ENCODE measurements around the gene MROH2A.

MROH2A gene

DNA sequence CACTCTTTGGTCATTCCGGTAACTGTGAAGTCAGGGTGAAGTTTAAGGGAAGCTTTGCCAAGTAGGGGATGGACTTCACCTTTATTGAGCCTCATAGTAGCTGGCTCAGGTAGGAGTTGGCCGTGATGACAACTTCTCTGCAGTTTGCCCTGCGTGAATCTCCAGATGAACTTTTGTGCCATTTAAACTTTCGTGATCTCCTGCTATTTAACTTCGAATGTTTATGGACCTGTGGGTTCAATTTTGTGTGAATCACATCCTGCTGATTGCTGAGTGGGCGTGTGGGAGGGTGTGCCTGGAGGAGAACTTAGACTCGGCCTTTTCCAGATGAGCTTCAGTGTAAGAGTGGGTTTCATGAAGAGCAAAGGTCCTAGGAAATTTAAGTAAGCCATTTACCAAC, 13.9 kb upstream of the MROH2A start:
- no peak for DNase-seq

DNA sequence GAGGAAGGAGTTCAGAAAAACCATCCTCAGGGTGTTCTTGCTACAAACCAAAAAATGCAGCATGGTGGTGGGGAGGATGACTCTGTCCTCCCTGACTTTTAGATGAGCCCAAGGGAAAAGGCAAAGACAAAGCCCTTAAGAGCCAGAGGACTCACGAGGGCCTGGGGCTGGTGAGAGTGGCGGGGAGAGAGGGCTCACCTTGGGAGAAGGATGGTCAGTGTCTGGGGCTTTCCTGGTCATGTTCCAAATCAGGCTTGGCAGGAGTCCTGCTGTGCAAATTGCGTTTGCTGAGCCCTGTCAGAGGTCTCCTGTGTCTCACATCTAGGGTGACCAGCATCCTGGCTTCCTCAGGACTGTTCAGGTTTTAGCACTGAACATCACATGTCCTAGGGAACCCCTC, 13.4 kb upstream of the MROH2A start:
- no peak for DNase-seq

DNA sequence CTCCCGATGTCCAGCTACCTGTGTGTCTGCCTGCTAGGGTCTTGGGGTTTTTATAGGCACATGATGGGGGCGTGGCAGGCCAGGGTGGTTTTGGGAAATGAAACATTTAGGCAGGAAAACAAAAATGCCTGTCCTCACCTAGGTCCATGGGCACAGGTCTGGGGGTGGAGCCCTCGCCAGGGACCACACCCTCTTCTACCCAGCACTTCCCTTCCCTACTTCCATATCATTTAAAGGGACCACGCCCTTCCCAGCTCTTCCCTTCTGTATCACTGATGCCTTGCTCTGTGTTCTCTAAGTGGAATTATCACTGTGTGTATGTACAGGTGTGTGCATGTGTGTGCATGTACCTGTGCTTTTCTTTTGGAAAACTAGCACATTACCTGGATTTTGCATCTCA, 11.7 kb upstream of the MROH2A start:
- no peak for DNase-seq

DNA sequence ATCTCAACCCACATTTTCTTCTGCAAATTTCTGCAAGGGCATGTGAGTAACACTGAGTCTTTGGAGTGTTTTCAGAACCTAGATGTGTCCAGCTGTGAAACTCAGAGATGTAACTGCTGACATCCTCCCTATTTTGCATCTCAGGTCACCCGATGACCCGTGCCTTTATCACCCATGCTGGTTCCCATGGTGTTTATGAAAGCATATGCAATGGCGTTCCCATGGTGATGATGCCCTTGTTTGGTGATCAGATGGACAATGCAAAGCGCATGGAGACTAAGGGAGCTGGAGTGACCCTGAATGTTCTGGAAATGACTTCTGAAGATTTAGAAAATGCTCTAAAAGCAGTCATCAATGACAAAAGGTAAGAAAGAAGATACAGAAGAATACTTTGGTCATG, 10.1 kb upstream of the MROH2A start:
- no peak for DNase-seq

DNA sequence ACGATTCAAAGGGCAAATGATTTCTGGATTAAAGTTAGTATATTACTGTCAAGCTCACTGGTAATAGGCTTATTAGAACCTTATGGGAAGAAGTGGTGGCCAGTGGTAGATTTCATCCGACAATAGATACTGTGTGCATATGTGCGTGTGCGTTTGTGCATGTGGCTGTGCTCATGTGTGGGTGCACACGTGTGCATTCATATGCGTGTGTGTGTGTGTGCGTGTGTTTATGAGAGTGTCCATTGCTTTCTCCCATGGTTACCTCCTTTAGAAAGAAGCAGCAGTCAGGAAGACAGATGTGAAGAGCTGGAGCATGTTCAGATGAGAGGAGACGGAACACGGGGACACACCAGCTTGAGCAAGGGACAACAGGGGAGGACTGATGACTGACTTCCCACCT, 8.9 kb upstream of the MROH2A start:
- DNase-seq: no peak

DNA sequence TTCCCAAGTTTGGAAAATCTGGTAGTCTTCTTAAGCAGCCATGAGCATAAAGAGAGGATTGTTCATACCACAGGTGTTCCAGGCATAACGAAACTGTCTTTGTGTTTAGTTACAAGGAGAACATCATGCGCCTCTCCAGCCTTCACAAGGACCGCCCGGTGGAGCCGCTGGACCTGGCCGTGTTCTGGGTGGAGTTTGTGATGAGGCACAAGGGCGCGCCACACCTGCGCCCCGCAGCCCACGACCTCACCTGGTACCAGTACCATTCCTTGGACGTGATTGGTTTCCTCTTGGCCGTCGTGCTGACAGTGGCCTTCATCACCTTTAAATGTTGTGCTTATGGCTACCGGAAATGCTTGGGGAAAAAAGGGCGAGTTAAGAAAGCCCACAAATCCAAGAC, 6.0 kb upstream of the MROH2A start:
- no peak for DNase-seq

DNA sequence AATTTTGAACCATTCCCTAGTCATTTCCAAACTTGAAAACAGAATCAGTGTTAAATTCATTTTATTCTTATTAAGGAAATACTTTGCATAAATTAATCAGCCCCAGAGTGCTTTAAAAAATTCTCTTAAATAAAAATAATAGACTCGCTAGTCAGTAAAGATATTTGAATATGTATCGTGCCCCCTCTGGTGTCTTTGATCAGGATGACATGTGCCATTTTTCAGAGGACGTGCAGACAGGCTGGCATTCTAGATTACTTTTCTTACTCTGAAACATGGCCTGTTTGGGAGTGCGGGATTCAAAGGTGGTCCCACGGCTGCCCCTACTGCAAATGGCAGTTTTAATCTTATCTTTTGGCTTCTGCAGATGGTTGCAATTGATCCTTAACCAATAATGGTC, 5.5 kb upstream of the MROH2A start:
- no peak for DNase-seq

DNA sequence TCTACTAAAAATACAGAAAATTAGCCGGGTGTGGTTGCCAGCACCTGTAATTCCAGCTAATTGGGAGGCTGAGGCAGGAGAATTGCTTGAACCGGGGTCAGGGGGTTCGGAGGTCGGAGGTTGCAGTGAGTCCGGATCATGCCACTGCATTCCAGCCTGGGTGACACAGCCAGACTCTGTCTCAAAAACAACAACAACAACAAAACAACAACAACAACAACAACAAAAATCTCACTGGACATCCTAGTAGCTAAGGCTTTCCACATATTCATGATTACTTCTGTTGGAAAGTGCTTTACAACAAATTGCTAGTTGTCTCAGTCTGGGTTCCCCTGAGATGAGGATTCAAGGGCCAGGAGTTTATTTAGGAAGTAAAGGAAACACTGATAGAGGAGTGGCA, 4.3 kb upstream of the MROH2A start:
- DNase-seq: no peak

DNA sequence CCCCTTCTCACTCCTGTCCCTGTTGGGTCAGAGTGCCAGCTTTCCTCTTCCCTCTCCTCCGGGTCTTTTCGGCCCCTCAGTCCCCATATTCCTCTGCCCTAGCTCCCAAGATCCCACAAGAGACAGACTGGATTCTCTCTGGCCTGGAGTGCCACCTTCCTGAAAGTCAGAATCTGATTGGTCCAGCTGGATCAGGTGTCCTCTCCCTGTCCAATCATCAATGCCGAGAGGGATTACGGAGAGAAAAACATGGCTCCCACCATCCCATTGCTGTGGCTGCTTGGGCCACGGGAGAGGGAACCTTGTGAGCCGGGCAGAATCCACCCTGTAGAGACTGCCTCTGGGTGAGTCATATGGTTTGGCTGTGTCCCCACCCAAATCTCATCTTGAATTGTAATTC, 2.7 kb upstream of the MROH2A start:
- no peak for DNase-seq

DNA sequence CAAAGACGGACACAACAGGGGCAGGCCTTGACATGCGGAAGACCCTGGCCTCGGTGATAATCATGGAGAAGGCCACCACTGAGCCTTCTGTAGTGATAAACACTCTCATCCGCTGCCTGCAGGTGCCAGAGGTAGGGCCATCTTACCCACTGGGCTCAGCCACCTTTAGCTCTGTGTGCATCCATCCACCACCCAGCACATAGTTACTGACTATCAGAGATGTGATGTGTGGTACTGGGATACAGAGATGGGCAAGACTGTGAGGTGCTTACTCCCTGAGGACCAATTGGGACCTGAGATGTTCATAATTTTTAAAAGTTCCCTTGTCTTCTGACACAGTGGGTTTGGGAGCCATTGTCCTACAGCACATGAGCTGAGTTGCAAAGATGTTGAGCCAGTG, 1.6 kb downstream of the MROH2A start:
- DNase-seq: no peak

DNA sequence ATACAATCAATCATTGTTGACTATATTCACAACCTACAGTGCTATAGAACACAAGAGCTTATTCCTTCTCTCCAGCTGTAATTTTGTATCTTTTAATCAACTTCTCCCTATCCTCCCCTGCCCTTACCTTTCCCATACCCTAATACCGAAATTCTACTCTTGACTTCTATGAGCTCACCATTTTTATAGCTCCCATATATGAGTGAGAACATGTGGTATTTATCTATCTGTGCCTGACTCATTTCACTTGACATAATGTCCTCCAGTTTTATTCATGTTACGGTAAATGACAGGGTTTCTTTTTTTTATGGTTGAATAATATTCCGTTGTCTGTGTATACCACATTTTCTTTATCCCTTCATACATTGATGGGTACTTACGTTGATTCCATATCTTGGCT, 2.6 kb downstream of the MROH2A start:
- no peak for DNase-seq

DNA sequence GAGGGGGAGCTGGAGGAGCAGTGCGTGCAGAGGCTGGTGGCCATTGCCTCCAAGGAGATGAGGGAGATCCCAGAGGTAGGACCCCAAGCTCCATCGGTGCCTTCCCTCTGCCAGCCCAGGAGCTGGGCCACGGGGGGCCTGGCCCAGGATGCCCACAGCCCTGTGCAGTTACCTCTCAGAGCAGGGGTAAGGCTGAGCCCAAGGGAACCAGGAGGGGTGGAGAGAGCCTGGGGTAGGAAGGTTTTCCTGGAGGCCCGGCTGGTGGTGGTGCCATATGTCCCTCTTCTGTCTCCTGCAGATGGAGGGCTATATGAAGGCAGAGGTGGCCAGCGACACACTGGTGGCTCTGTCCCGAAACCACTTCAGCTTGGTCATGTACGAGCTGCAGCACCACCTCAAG, 11.4 kb downstream of the MROH2A start:
- no peak for DNase-seq

DNA sequence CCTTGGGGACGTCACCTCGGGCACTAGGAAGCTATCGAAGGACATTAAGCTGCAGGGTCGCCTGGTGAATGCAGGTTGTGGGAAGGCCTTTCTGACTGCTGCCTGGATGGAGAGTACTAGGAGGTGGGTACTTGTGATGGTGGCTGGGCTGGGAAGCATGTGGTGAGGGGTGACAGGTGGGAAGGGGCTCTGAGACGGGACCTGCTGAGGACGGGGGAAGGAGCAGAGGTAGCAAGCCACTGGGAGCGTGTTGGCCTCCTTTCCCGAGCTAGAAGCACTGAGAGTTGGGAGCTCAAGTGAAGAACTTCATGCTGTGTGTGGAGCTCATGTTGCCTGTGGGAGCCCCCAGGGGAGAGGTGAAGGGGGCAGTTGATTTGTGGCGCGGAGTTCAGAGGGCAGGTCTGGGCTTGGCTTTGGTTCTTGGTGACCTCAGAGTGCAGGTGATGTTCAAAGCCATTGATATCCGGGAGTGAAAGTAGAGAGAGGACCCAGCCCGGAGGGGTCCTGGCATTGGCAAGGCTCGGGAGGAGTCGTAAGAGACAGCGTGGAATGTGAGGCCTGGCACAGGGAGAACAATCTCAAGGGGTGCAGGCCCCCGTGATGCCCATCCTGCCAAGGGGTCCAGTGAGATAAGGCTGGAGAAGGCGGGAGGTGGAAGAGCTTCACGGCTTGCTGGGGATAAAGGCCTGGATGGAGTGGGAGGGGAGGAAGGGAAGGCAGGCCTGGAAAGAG, 13.2 kb downstream of the MROH2A start:
- no peak for DNase-seq

DNA sequence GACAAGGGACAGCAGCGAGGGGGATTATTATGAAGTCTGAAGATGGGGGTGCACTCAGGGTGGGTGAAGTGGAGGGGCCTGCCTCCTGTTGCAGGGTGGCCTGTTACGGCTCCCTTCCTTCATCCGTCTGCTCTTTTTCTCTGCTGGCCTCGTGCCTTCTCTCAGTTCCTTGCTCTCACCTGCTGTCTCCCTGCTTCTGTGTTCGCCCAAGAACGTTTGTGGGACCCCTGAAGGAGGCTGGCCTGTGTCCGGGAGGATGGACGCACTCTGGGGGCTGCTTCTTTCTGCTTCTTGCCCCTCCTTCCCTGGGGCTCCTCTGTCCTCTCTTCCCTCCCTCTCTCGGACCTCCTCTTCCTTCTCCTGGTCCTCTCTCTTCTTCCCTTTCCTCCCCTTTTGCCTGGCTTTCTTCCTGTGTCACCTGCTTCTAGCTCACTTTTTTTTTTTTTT, 13.8 kb downstream of the MROH2A start:
- DNase-seq: no peak

DNA sequence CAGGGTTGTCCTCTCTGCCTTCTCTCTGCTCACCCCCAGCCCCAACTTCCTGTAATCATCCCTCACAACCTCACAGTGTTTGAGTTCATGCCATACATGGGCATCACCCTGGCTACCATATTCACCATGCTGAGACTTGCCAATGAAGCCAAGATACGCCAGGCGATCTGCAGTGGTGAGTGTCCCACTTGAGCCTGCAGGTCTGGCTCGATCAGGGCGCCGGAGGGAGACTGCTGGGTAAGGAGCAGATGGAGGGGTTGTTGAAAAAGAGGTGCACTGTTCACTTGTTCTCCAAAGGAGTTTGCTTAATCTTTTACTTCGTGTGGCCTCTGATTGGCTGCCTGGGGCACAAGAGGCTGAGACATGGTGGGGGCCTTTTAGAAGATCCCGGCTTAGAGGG, 14.6 kb downstream of the MROH2A start:
- no peak for DNase-seq

DNA sequence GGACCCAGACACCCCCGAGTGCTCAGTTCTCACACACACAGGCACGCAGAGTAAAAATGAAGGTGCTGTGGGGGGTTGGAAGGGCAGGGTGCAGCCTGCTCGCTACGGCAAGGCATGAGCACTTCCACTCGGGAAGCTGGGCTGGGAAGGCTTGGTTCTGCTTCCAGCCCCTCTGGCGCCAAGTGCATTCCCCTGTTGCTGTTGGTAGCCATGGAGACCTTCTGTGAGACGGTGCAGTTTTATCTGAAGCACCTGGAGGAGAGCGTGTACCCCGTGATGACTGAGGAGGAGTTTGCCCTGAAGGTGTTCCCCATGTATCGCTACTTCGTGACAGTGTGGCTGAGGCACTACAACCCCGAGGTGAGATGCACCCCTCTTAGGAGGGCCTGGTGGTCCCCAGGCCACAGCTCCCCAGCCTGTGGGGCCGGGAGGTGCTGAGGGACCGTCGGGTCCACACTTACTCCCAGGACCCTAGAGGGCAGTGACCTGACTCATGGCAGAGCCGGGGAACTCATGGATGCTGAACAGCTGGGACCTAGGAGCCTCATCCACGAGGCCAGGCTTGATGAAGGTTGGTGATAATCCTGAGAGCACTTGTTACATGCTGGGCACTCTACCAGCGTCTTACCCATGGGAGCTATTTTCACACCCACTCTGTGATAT, 15.5 kb downstream of the MROH2A start:
- no peak for DNase-seq

DNA sequence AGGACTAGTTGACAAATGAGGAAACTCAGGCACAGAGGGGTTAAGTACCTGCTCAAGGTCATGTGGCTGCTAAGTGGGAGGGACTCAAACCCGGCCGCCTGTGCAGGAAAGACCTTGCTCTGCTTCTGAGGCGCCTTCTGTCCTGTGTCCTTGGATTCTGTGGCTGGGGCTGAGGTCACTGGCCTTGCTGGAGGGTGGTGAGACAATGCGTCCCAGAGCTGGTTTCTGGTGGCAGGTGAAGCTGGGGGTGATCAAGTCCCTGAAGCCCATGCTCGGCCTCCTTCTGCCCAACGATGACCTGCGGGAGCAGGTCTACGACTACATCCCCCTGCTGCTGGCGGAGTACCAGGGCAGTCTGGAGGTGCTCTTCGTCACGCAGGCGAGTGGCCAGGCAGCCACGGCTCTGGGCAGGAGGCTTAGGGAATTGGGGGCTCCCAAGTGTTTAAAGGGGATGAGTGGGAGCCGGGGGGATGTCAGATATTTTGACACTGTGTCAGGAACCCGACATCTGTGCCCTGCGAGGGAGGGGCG, 16.1 kb downstream of the MROH2A start:
- no peak for DNase-seq

DNA sequence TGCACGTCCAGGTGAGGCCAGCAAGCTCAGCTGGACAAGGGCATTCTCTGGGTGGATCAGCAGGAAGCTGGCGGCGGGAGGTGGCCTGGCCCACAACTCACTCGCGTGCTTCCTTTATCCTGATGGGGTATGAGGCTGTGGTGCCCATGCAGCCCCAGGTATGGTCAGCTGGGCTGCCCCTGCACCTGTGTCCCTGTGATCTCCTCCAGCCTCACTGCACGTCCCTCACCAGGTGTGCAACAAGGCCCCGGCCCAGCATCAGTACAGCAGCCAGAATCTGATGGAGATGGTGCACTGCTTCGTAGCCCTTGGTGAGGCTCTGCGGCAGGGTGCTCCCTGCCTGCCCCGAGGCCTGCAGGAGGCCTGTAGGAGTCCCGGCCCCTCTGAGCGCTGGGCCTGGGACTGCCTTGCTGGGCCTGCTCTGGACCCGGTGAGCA, 17.6 kb downstream of the MROH2A start:
- no peak for DNase-seq

DNA sequence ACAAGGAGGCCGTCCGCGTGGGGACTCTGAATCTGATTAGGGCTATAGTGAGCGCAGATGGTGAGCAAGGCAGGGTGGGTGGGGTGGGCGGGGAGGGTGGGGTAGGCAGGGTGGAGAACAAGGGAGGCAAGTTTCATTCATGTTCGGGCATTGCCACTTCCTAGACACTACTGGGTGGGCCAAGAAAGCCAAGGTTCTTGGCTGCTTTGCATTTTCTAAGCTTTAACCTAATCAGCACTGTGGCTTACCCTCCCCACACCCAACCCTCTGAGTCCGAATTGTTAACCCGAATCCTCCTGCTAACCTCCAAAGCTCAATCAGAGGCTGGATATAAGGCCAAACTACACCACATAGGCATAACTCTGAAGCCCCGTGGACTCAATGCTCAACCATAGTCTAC, 18.1 kb downstream of the MROH2A start:
- DNase-seq: no peak

DNA sequence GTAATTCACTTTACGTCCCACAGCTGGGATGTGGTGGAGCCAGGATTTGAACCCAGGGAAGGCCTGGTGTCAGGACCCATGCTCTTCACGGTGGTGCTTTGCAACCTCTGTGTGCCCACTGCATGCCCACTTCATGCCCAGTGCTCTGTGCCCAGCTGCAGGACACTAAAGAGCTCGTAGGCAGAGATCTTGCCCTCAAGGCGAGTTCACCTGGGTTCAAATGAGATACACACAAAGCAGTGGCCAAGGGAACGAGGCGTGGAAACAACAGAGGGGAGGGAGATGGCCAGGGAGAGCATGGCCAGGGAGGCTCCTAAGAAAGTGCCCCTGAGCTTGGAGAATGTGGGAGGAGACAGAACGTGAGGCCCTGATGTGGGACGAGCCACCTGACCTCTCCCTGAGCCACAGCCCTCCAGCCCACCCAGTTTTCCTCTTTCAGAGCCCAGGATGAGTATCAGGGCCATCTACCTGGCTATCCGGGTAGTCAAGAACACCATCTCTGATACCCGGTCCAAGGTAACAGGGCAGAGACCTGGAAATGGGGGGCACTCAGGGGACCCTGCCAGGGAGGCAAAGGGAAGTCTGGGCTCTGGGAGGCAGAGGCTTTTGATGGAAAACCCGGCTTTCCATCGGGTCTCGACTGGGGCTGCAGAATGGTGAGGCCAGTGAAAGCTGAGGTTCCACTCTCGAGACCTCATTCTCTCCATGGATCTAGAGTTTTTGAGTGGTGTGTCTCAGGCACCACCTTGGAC, 20.4 kb downstream of the MROH2A start:
- DNase-seq: no peak

DNA sequence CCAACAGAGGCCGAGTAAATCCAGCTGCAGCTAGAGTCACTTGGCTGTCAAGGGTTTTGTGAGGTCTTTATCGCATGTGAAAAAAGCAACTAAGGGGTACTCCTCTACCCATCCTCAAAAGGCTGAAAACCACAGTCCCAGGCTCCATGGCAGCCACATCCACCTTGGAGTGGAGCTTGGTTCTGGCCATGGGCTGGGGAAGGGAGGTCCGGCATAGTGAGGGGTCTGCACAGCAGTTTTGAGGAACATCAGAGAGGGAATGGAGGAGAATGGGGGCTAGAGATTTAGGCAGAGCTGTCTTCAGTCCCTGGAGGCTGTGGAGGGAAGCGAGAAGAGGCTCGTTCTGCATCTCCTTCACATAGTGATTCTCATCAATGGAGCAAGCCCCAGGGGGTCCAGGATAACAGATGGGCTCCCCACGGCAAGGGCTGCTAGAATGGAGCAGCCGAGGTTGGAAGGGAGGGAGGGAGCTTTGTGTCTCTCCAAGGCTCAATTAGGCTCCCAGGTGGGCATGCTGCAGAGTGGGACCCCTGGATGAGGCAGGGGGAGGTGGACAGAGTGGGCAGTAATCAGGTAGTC, 21.0 kb downstream of the MROH2A start:
- no peak for DNase-seq

DNA sequence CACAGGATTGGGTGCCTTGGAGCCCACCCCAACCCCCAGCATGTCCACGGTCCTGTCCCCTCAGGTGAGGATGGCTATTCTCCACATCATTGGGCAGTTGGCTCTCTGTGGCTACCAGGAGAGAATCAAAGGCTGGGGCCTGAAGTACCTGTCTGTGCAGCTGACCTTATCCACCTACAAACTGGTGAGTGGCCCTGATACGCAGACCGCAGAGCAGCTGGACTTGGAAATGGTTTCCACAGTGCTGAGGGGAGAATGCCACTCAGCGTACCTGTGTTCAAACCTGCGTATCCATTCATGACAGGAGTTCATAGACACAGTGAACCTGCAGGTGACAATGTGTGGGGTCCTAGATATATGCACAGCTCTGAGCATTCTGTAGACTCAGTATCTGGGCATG, 21.6 kb downstream of the MROH2A start:
- no peak for DNase-seq

DNA sequence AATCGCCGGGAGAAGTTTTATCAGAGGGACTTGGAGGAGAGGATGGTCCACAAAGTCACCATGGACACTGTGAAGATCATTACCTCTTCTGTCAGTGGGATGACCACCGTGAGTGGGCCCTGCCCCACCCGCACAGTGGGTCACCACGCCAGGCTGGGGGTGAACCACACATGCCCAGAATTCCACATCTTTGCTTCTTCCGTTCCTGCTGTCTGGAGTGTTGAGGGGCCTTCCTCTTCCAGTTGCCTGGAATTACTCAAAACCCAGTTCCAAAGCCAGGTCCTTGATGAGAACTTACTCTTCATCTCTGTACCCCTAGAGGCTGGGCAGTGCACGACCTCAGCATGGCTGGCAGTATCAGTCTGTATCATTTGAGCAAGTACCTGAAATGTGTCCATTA, 22.1 kb downstream of the MROH2A start:
- no peak for DNase-seq

Data from stimulated activated CD4-positive, alpha-beta T cell treated with anti-CD3 and anti-CD28 coated beads, Interleukin-1b, Interleukin-23, amount 100 ng/mL, for 48 hours (primary cell).